ENCODE data around the gene CRTAC1.

- TF ChIP-seq, protein P1, sequence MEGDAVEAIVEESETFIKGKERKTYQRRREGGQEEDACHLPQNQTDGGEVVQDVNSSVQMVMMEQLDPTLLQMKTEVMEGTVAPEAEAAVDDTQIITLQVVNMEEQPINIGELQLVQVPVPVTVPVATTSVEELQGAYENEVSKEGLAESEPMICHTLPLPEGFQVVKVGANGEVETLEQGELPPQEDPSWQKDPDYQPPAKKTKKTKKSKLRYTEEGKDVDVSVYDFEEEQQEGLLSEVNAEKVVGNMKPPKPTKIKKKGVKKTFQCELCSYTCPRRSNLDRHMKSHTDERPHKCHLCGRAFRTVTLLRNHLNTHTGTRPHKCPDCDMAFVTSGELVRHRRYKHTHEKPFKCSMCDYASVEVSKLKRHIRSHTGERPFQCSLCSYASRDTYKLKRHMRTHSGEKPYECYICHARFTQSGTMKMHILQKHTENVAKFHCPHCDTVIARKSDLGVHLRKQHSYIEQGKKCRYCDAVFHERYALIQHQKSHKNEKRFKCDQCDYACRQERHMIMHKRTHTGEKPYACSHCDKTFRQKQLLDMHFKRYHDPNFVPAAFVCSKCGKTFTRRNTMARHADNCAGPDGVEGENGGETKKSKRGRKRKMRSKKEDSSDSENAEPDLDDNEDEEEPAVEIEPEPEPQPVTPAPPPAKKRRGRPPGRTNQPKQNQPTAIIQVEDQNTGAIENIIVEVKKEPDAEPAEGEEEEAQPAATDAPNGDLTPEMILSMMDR (IDR thresholded peaks at IDR 0.05 in 2 of 3, conservative IDR thresholded peaks at IDR 0.05 in 1 of 3; ENCODE audit: borderline replicate concordance in 1 of 3, insufficient read depth in 1 of 3, low read depth in 2 of 3, low read length in 2 of 3) = no peak
- TF ChIP-seq, protein P2, sequence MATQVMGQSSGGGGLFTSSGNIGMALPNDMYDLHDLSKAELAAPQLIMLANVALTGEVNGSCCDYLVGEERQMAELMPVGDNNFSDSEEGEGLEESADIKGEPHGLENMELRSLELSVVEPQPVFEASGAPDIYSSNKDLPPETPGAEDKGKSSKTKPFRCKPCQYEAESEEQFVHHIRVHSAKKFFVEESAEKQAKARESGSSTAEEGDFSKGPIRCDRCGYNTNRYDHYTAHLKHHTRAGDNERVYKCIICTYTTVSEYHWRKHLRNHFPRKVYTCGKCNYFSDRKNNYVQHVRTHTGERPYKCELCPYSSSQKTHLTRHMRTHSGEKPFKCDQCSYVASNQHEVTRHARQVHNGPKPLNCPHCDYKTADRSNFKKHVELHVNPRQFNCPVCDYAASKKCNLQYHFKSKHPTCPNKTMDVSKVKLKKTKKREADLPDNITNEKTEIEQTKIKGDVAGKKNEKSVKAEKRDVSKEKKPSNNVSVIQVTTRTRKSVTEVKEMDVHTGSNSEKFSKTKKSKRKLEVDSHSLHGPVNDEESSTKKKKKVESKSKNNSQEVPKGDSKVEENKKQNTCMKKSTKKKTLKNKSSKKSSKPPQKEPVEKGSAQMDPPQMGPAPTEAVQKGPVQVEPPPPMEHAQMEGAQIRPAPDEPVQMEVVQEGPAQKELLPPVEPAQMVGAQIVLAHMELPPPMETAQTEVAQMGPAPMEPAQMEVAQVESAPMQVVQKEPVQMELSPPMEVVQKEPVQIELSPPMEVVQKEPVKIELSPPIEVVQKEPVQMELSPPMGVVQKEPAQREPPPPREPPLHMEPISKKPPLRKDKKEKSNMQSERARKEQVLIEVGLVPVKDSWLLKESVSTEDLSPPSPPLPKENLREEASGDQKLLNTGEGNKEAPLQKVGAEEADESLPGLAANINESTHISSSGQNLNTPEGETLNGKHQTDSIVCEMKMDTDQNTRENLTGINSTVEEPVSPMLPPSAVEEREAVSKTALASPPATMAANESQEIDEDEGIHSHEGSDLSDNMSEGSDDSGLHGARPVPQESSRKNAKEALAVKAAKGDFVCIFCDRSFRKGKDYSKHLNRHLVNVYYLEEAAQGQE (IDR thresholded peaks at IDR 0.05; ENCODE audit: low read depth) = no peak
- TF ChIP-seq POLR2A (IDR thresholded peaks at IDR 0.05; ENCODE audit: borderline replicate concordance, extremely low read depth, insufficient read depth, insufficient read length) (no peak), EZH2 (IDR thresholded peaks at IDR 0.05) (no peak), MAX (IDR thresholded peaks at IDR 0.05) (no peak), CEBPB (IDR thresholded peaks at IDR 0.05; ENCODE audit: low read depth) (no peak), ATF3 (IDR thresholded peaks at IDR 0.05) (no peak), EZH2phosphoT487 (IDR thresholded peaks at IDR 0.05; ENCODE audit: borderline replicate concordance) (no peak), ZFX (IDR thresholded peaks at IDR 0.05) (no peak), FOSL1 (IDR thresholded peaks at IDR 0.05; ENCODE audit: low read depth) (no peak), ELF1 (IDR thresholded peaks at IDR 0.05; ENCODE audit: borderline replicate concordance, low read depth) (no peak), ZNF274 (IDR thresholded peaks at IDR 0.05; ENCODE audit: low read depth, low read length) (no peak)
These were observed 125.8 kb downstream of the CRTAC1 start for GRCh38 chr10:97904576-97904975.

Measured in HCT116 (cell line).